GM12878 (cell line): ENCODE results near the gene EMP1.

Experiments
- BHLHE40 ChIP-seq, 2 experiments: fragments of 450-650 bp in 1 of 2; IDR thresholded peaks; 2 replicates each; pipeline ENCODE4 v1.6.1; 2011 to 2017; ENCODE audit warnings: low read depth in 2 of 2, borderline replicate concordance in 1 of 2, improper control_type of control experiment in 1 of 2, low read length in 1 of 2, mild to moderate bottlenecking in 1 of 2
- CEBPB ChIP-seq, 2 experiments: fragments of 150-350 bp in 1 of 2; IDR thresholded peaks; 2 replicates each; pipeline ENCODE4 v1.6.1; 2012 to 2014; ENCODE audit warnings: low read depth in 2 of 2, low read length in 2 of 2, borderline replicate concordance in 1 of 2, inconsistent platforms in 1 of 2
- CHD2 ChIP-seq: IDR thresholded peaks from 2 replicates; pipeline ENCODE4 v1.6.1; 2011; ENCODE audit warnings: low read depth, low read length, improper control_type of control experiment, borderline replicate concordance
- CTCF ChIP-seq, 3 experiments: IDR thresholded peaks in 2 of 3; conservative IDR thresholded peaks in 1 of 3; 2 replicates each; pipeline ENCODE4 v1.5.1; 2011; ENCODE audit warnings: low read depth in 3 of 3, low read length in 3 of 3, mild to moderate bottlenecking in 3 of 3, control low read depth in 2 of 3, moderate library complexity in 2 of 3, inconsistent platforms in 1 of 3, mixed read lengths in 1 of 3; ENCODE audit not compliant: control insufficient read depth in 2 of 3, insufficient read depth in 1 of 3; ENCODE audit errors: extremely low read depth in 1 of 3
- JUND ChIP-seq: IDR thresholded peaks from 2 replicates; pipeline ENCODE4 v1.6.1; 2012; ENCODE audit warnings: low read depth, mild to moderate bottlenecking, low read length, improper control_type of control experiment, moderate library complexity
- PAX5 ChIP-seq: IDR thresholded peaks from 2 replicates; pipeline ENCODE4 v1.6.1; 2011; ENCODE audit warnings: low read depth, low read length, borderline replicate concordance
- SIN3A ChIP-seq: IDR thresholded peaks from 2 replicates; pipeline ENCODE4 v1.6.1; 2012; ENCODE audit warnings: low read depth, low read length, improper control_type of control experiment
- SMC3 ChIP-seq: IDR thresholded peaks from 2 replicates; pipeline ENCODE4 v1.6.1; 2011; ENCODE audit warnings: low read length, improper control_type of control experiment, borderline replicate concordance
- ZNF384 ChIP-seq: IDR thresholded peaks from 2 replicates; pipeline ENCODE4 v1.6.1; 2012; ENCODE audit warnings: low read depth, mild to moderate bottlenecking, low read length, improper control_type of control experiment, borderline replicate concordance
- TF ChIP-seq, protein P1 (sequence below): fragments of 450-650 bp; IDR thresholded peaks from 2 replicates; pipeline ENCODE4 v1.6.1; 2017; ENCODE audit warnings: borderline replicate concordance

DNA sequence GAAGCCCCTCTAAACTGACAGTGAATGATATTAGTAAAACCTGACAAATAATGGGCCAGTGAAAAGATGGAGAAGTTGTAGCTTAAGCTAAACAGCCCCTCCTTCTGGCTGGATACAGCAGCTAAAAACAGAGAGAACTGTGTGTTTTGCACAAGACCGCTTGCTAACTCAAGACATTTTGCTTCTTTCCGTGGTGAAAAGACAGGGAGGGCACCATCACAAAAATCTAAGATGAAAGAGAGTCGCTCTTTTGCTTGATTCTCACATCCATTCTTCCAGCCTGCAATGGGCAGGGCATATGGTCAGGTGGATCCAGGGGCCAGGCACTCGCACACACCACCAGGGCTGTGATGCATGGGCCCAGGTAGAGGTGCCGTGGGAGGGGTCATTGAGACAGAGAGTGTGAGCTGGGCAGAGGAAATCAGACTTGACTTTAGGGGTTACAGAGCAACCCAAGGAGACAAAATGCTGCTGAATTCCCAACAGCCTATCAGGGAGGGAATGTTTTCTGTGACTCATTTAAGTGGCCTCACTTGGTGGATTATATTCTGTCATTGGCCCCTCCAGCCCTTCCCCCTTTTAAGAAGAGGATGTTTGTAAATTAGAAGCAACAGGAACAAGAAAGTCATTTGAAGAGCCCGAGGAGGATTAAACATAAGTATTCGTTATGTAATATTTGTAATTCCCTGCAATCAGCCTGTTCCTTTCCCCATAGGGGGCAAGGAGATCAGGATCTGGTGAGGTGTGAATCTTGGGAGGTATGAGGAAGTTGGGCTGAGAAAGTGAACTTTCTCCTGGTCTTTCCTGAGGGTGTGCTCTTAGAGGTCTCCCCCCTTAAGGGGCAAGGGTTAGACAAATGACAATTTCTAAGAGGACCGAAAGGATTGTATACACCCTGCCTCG lies 12.3 kb downstream of the EMP1 start:
- TF ChIP-seq CHD2 (no peak), SIN3A (no peak), JUND (no peak), CTCF (IDR thresholded peaks at IDR 0.05 in 2 of 3, conservative IDR thresholded peaks at IDR 0.05 in 1 of 3; ENCODE audit: control insufficient read depth in 2 of 3, extremely low read depth in 1 of 3, insufficient read depth in 1 of 3, low read depth in 3 of 3, low read length in 3 of 3) (peak in 2 of 3 experiments; percentile 36 to 41; a peak in 4 of 6 replicates), BHLHE40 (IDR thresholded peaks at IDR 0.05; ENCODE audit: borderline replicate concordance in 1 of 2, low read depth in 2 of 2, low read length in 1 of 2) (no peak), CEBPB (IDR thresholded peaks at IDR 0.05; ENCODE audit: borderline replicate concordance in 1 of 2, low read depth in 2 of 2, low read length in 2 of 2) (no peak), PAX5 (no peak), ZNF384 (no peak), SMC3 (peak; percentile 49; the same call in 1 of the 2 replicates)
- TF ChIP-seq, protein P1, sequence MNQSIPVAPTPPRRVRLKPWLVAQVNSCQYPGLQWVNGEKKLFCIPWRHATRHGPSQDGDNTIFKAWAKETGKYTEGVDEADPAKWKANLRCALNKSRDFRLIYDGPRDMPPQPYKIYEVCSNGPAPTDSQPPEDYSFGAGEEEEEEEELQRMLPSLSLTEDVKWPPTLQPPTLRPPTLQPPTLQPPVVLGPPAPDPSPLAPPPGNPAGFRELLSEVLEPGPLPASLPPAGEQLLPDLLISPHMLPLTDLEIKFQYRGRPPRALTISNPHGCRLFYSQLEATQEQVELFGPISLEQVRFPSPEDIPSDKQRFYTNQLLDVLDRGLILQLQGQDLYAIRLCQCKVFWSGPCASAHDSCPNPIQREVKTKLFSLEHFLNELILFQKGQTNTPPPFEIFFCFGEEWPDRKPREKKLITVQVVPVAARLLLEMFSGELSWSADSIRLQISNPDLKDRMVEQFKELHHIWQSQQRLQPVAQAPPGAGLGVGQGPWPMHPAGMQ = no peak
